Neural crest cell (in vitro differentiated cells): ENCODE data around the gene ANK3. TPM values are rescaled to one million over a fixed set of nuclear protein-coding genes. Genes with fewer than 3 reads are reported as not detected.

Experiments
- DNase-seq: peaks from one replicate; pipeline ENCODE4 v3.0.0; 2021; ENCODE audit warnings: low read depth, mixed read lengths, low spot score
- H3K27ac Mint-ChIP-seq: one replicate; pipeline ENCODE4 v1.8.0; 2021; ENCODE audit warnings: mild to moderate bottlenecking, mixed read lengths; ENCODE audit not compliant: unreplicated experiment
- H3K27me3 Mint-ChIP-seq: 2 replicates; pipeline ENCODE4 v1.8.0; 2021; ENCODE audit warnings: low read depth, mild to moderate bottlenecking, mixed read lengths
- H3K36me3 Mint-ChIP-seq: 2 replicates; pipeline ENCODE4 v1.8.0; 2021; ENCODE audit warnings: low read depth, mild to moderate bottlenecking, mixed read lengths
- H3K4me1 Mint-ChIP-seq: 2 replicates; pipeline ENCODE4 v1.8.0; 2021; ENCODE audit warnings: mixed read lengths
- H3K4me3 Mint-ChIP-seq: one replicate; pipeline ENCODE4 v1.8.0; 2021; ENCODE audit warnings: mild to moderate bottlenecking, mixed read lengths
- H3K9me3 Mint-ChIP-seq: 2 replicates; pipeline ENCODE4 v1.8.0; 2021; ENCODE audit warnings: mixed read lengths
- CTCF ChIP-seq: fragments of 200-600 bp; sonication (generic); conservative IDR thresholded peaks from 2 replicates; pipeline ENCODE4 v1.5.0; 2021; ENCODE audit warnings: antibody characterized with exemption, mild to moderate bottlenecking
- total RNA-seq: library from RNA; stranded (reverse); gene quantifications from 2 replicates; pipeline ENCODE4 v1.2.1, GENCODE V29; 2021

The ANK3 gene
- total RNA-seq, 1 donor from 2014 or later: 45.2 TPM

- no peak for TF ChIP-seq CTCF
- peaks cover 3% of the 10 kb centered on the region for H3K4me1 Mint-ChIP-seq
- no peaks in the 10 kb centered on the region for H3K27me3 Mint-ChIP-seq
- no peak overlapping the region for H3K27ac Mint-ChIP-seq
- H3K4me3 Mint-ChIP-seq: no peak overlapping the region
- DNase-seq: no peak
- H3K36me3 Mint-ChIP-seq: no peaks in the 10 kb centered on the region
- H3K9me3 Mint-ChIP-seq: no peaks in the 10 kb centered on the region
Measured at GRCh38 chr10:60403168-60403873, 13.6 kb upstream of the ANK3 start.

- no peaks in the 10 kb centered on the region for H3K4me1 Mint-ChIP-seq
- no peaks in the 10 kb centered on the region for H3K36me3 Mint-ChIP-seq
- DNase-seq: no peak
- no peaks in the 10 kb centered on the region for H3K27me3 Mint-ChIP-seq
- no peak for TF ChIP-seq CTCF
- H3K4me3 Mint-ChIP-seq: no peak overlapping the region
- no peak overlapping the region for H3K27ac Mint-ChIP-seq
- H3K9me3 Mint-ChIP-seq: no peaks in the 10 kb centered on the region
Measured at GRCh38 chr10:60400366-60400765, 10.7 kb upstream of the ANK3 start.

DNA sequence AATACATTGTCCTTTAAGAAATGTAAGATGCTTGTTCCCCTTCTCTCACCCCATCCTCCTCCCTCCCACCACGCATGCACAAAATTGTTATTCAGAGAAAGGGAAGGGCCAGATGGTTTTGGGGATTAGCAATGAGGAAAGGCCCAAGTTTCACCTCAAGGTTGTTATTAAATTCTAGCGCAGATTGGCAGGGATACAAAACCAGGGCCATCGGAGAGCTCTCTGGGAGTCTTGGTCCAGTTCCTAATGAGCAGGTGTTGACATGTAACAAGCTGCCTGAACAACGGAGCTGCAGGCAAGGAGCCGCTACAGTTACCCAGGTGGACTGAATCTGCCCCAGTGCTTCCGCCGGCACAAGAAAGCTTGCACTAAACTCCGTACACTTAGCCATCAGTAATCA, 9.7 kb upstream of the ANK3 start:
- H3K9me3 Mint-ChIP-seq: no peaks in the 10 kb centered on the region
- H3K4me1 Mint-ChIP-seq: no peaks in the 10 kb centered on the region
- H3K27ac Mint-ChIP-seq: no peak overlapping the region
- TF ChIP-seq CTCF: no peak
- no peaks in the 10 kb centered on the region for H3K36me3 Mint-ChIP-seq
- no peak for DNase-seq
- no peaks in the 10 kb centered on the region for H3K27me3 Mint-ChIP-seq
- H3K4me3 Mint-ChIP-seq: no peak overlapping the region

DNA sequence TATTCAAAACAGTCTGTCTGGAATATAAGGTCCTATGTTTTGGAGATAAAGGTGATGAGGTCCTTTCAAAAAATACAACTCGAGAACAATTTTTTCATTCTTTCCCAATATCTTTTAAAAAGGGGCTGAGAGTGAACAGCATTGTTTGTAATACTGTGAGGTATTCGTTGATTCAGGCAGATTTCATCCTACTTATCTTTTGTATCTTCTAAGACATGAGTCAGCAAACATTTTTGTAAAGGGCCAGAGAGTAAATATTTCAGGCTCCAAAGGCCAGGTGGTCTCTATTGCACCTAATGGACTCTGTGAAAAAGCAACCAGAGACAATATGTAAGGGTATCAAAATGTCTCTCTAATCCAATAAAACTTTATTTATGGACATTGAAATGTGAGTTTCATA, 8.1 kb upstream of the ANK3 start:
- Mint-ChIP-seq H3K4me1 (no peaks in the 10 kb centered on the region), H3K27ac (no peak overlapping the region), H3K36me3 (no peaks in the 10 kb centered on the region), H3K4me3 (no peak overlapping the region), H3K27me3 (no peaks in the 10 kb centered on the region), H3K9me3 (no peaks in the 10 kb centered on the region)
- DNase-seq: no peak
- TF ChIP-seq CTCF: no peak

- peaks cover 2% of the 10 kb centered on the region for H3K4me1 Mint-ChIP-seq
- no peak overlapping the region for H3K4me3 Mint-ChIP-seq
- no peak for DNase-seq
- H3K36me3 Mint-ChIP-seq: no peaks in the 10 kb centered on the region
- H3K9me3 Mint-ChIP-seq: no peaks in the 10 kb centered on the region
- H3K27me3 Mint-ChIP-seq: no peaks in the 10 kb centered on the region
- no peak overlapping the region for H3K27ac Mint-ChIP-seq
- no peak for TF ChIP-seq CTCF
Measured at GRCh38 chr10:60396766-60397165, 7.1 kb upstream of the ANK3 start.
